Endothelial cell (in vitro differentiated cells): ENCODE measurements around the gene RECQL. TPM values are rescaled to one million over a fixed set of nuclear protein-coding genes. Genes with fewer than 3 reads are reported as not detected.

ENCODE experiments used
- DNase-seq: peaks from one replicate; pipeline ENCODE4 v3.0.0; 2021; ENCODE audit warnings: low spot score
- H3K27ac Mint-ChIP-seq: one replicate; pipeline ENCODE4 v1.8.0; 2021; ENCODE audit warnings: mixed read lengths, inconsistent platforms; ENCODE audit not compliant: unreplicated experiment
- H3K27me3 Mint-ChIP-seq: one replicate; pipeline ENCODE4 v1.8.0; 2021; ENCODE audit warnings: mild to moderate bottlenecking, moderate library complexity, mixed read lengths, inconsistent platforms; ENCODE audit not compliant: unreplicated experiment
- H3K36me3 Mint-ChIP-seq: one replicate; pipeline ENCODE4 v1.8.0; 2021; ENCODE audit warnings: mild to moderate bottlenecking, low read depth, mixed read lengths, inconsistent platforms; ENCODE audit not compliant: unreplicated experiment
- H3K4me1 Mint-ChIP-seq: one replicate; pipeline ENCODE4 v1.8.0; 2021; ENCODE audit warnings: mild to moderate bottlenecking, mixed read lengths, inconsistent platforms; ENCODE audit not compliant: unreplicated experiment
- H3K4me3 Mint-ChIP-seq: one replicate; pipeline ENCODE4 v1.8.0; 2021; ENCODE audit warnings: mild to moderate bottlenecking, mixed read lengths, inconsistent platforms; ENCODE audit not compliant: unreplicated experiment
- H3K9me3 Mint-ChIP-seq: one replicate; pipeline ENCODE4 v1.8.0; 2021; ENCODE audit warnings: mixed read lengths, inconsistent platforms; ENCODE audit not compliant: unreplicated experiment
- CTCF ChIP-seq: fragments of 200-600 bp; sonication (generic); IDR thresholded peaks from one replicate; pipeline ENCODE4 v1.5.0; 2021; ENCODE audit warnings: antibody characterized with exemption; ENCODE audit not compliant: unreplicated experiment
- total RNA-seq: library from RNA; stranded (reverse); fragmentation: NEBNext Ultra II Directional; extraction: Animal tissue kit (Norgen Biotek cat#: 25700); gene quantifications from one replicate; pipeline ENCODE4 v1.2.1, GENCODE V29; 2021; ENCODE audit not compliant: unreplicated experiment

RECQL gene
- total RNA-seq, 1 donor from 2014 or later, result 40.7 TPM

DNA sequence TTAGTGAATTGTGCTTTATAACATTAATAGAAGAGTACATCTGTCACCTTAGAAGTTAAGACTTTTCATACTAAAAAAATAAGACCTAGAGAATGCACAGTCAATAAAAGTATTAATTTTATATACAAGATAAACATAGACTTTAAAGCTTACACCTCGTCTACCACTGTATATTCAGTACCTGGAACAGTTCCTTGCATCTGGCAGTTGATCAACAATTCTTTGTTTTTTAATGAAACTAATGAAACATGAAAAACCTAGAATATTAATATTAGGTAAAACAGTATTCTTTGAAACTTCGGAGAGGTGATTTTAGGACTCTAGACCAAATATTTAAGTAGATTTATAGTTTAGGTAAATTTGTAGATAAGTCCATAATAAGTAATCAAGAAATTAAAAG is 4.5 kb upstream of the RECQL start:
- peaks cover 11% of the 10 kb centered on the region for H3K4me1 Mint-ChIP-seq
- DNase-seq, result no peak
- H3K27ac Mint-ChIP-seq, result no peak overlapping the region
- TF ChIP-seq CTCF, result no peak
- no peaks in the 10 kb centered on the region for H3K27me3 Mint-ChIP-seq
- no peaks in the 10 kb centered on the region for H3K9me3 Mint-ChIP-seq
- H3K4me3 Mint-ChIP-seq, result no peak overlapping the region
- peaks cover 6% of the 10 kb centered on the region for H3K36me3 Mint-ChIP-seq

GRCh38 chr12:21502872-21503271 is 1.4 kb upstream of the RECQL start:
- no peak for TF ChIP-seq CTCF
- Mint-ChIP-seq H3K9me3 (no peaks in the 10 kb centered on the region), H3K4me3 (no peak overlapping the region), H3K4me1 (peaks cover 11% of the 10 kb centered on the region), H3K27me3 (no peaks in the 10 kb centered on the region), H3K36me3 (no peaks in the 10 kb centered on the region), H3K27ac (no peak overlapping the region)
- DNase-seq, result no peak

DNA sequence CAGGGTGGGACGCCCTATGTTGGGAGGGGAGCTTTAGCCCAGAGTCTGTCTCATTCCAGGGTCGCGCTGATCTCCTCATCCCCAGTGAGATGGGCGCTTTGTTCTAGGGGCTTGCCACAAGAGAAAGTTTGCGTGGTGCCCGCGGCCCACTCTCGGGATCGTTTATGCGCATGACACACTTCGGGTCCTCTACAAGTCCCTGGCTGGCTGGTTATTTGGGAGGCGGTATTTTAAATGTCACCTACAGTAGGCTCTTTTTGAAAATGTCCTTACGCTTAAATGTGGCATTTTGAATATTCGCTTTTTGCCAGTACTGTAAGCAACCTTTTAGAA is 695 bp upstream of the RECQL start:
- DNase-seq, result no peak
- H3K9me3 Mint-ChIP-seq, result no peaks in the 10 kb centered on the region

GRCh38 chr12:21500786-21501257 is 613 bp downstream of the RECQL start:
- Mint-ChIP-seq H3K4me3 (no peak overlapping the region), H3K4me1 (peaks cover 11% of the 10 kb centered on the region)

More for the DNA sequence above, 695 bp upstream of the RECQL start:
- peaks cover 11% of the 10 kb centered on the region for H3K4me1 Mint-ChIP-seq
- H3K27ac Mint-ChIP-seq, result no peak overlapping the region
- peaks cover 5% of the 10 kb centered on the region for H3K36me3 Mint-ChIP-seq
- H3K4me3 Mint-ChIP-seq, result no peak overlapping the region
- H3K27me3 Mint-ChIP-seq, result no peaks in the 10 kb centered on the region
- TF ChIP-seq CTCF, result no peak

DNA sequence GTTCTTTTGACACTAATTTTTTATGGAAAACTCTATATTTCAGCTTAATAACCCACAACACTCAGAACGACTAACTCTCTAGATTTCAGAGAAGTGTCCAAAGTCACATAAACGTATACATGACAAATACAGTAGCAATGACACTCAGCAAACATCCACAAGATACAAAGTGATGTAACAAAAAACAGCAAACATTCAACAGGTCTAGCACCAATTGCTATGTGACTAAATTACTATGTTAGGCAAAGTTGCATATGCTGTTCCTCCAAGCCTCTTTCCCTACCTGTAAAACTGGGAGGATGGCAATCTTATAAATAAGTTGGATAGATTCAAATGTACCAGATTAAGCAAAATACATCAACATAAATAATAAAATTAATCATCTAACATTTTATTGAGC is 1.7 kb downstream of the RECQL start:
- Mint-ChIP-seq H3K9me3 (no peaks in the 10 kb centered on the region), H3K36me3 (peaks cover 20% of the 10 kb centered on the region), H3K27me3 (no peaks in the 10 kb centered on the region), H3K4me1 (peaks cover 11% of the 10 kb centered on the region), H3K4me3 (no peak overlapping the region), H3K27ac (no peak overlapping the region)
- no peak for DNase-seq
- no peak for TF ChIP-seq CTCF

More at GRCh38 chr12:21500786-21501257, 613 bp downstream of the RECQL start:
- Mint-ChIP-seq H3K9me3 (no peaks in the 10 kb centered on the region), H3K27ac (no peak overlapping the region), H3K27me3 (no peaks in the 10 kb centered on the region), H3K36me3 (peaks cover 13% of the 10 kb centered on the region)
- no peak for DNase-seq
- TF ChIP-seq CTCF, result no peak
